Stomach smooth muscle (tissue), 2 donors: ENCODE measurements around the gene FAM20C.
A peak's percentile ranks its signal among the peaks of the same experiment; 100 is the strongest.

ENCODE experiments used
- H3K27ac ChIP-seq: one replicate; pipeline ENCODE4 v1.7.0; 2013; ENCODE audit warnings: mild to moderate bottlenecking, low read length, inconsistent platforms
- H3K27me3 ChIP-seq, 2 donors: one replicate each; pipeline ENCODE4 v1.7.0; 2013; ENCODE audit warnings: low read length in 2 of 2; ENCODE audit not compliant: insufficient read depth in 2 of 2, control insufficient read depth in 1 of 2
- H3K36me3 ChIP-seq, 2 donors: one replicate each; pipeline ENCODE4 v1.7.0; 2013; ENCODE audit warnings: low read length in 2 of 2; ENCODE audit not compliant: control insufficient read depth in 2 of 2, insufficient read depth in 2 of 2
- H3K4me1 ChIP-seq: one replicate; pipeline ENCODE4 v1.7.0; 2013; ENCODE audit warnings: low read length; ENCODE audit not compliant: control insufficient read depth, insufficient read depth
- H3K4me3 ChIP-seq, 2 donors: one replicate each; pipeline ENCODE4 v1.7.0; 2013; ENCODE audit warnings: low read length in 2 of 2
- H3K9ac ChIP-seq, 2 donors: one replicate each; pipeline ENCODE4 v1.7.0; 2013; ENCODE audit warnings: low read length in 2 of 2, mild to moderate bottlenecking in 1 of 2
- H3K9me3 ChIP-seq, 2 donors: one replicate each; pipeline ENCODE4 v1.7.0; 2013; ENCODE audit warnings: low read length in 2 of 2; ENCODE audit not compliant: control insufficient read depth in 2 of 2
- donor health status: healthy.
- donor health status: Pancreatic carcinoma.

The FAM20C gene

DNA sequence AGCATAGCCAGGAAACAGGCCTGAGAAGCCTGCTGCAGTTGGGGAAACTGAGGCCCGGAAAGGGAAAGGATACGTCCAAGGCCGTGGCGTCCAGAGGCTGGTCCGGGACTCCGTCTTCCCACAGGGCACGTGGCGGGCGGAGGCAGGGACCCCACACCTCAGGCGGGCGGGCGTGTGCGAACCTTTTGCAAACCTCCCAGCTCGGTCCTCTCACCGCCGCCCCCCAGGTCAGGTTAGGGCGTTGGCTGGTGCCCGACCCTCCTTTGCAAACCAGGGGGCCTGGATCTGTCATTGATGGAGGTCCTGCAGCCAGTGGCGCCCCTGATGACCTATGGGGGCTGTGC, 19.3 kb downstream of the FAM20C start:
- no peak overlapping the region for H3K27ac ChIP-seq
- no peaks in the 10 kb centered on the region for H3K27me3 ChIP-seq
- H3K9ac ChIP-seq, result no peak overlapping the region
- no peak overlapping the region for H3K4me3 ChIP-seq
- peaks cover 33% of the 10 kb centered on the region for H3K4me1 ChIP-seq
- peaks cover 13 to 18% of the 10 kb centered on the region in 2 donors for H3K36me3 ChIP-seq
- no peaks in the 10 kb centered on the region for H3K9me3 ChIP-seq

DNA sequence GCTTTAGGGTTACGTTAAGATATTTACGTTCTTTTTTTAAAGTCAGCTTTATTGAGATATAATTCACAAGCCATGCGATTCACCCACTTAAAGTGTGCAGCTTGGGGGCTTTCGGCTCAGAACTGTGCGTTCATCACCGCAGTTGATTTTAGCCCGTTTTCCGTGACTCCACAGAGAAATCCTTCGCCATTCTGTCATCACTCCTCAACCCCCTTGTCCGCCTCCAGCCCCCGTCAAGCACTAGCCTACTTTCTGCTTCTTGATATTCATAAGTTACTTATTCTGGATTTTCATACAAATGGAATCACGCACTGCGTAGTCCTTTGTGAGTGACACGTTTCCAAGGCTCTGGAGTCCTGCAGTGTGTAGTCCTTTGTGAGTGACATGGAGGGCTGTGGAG, 20.4 kb downstream of the FAM20C start:
- peaks cover 41% of the 10 kb centered on the region for H3K4me1 ChIP-seq
- peaks cover 13 to 18% of the 10 kb centered on the region in 2 donors for H3K36me3 ChIP-seq
- no peak overlapping the region for H3K27ac ChIP-seq
- H3K4me3 ChIP-seq, result no peak overlapping the region
- no peak overlapping the region for H3K9ac ChIP-seq
- no peaks in the 10 kb centered on the region for H3K27me3 ChIP-seq
- no peaks in the 10 kb centered on the region for H3K9me3 ChIP-seq

DNA sequence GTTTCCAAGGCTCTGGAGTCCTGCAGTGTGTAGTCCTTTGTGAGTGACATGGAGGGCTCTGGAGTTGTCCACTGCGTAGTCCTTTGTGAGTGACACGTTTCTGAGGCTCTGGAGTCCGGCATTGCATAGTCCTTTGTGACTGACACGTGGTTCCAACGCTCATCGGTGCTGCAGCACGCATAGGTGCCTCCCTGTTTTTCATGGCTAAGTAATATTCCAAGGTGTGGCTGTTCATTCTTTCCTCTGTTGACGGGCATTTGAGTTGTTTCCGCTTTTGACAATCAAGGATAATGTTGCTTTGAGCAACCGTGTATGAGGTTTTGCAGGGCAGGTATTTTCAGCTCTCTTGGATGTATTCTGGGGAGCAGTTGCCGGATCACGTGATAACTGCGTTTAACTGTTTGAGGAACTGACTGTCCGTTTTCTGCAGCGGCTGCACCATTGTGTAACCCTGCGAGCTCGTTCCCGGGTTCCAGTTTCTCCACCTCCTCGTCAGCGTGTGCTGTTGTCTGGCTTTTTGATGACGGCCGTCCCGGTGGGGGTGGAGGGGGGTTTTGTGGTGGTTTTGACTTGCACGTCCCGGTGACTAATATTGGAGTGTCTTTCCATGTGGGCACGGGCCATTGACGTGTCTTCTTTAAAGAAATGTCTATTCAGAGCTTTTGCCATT, 21.1 kb downstream of the FAM20C start:
- Histone ChIP-seq H3K27ac (no peak overlapping the region), H3K9me3 (no peaks in the 10 kb centered on the region), H3K4me3 (no peak overlapping the region), H3K36me3 (peaks cover 13% of the 10 kb centered on the region in 2 donors), H3K4me1 (peaks cover 41% of the 10 kb centered on the region), H3K27me3 (no peaks in the 10 kb centered on the region), H3K9ac (no peak overlapping the region)

DNA sequence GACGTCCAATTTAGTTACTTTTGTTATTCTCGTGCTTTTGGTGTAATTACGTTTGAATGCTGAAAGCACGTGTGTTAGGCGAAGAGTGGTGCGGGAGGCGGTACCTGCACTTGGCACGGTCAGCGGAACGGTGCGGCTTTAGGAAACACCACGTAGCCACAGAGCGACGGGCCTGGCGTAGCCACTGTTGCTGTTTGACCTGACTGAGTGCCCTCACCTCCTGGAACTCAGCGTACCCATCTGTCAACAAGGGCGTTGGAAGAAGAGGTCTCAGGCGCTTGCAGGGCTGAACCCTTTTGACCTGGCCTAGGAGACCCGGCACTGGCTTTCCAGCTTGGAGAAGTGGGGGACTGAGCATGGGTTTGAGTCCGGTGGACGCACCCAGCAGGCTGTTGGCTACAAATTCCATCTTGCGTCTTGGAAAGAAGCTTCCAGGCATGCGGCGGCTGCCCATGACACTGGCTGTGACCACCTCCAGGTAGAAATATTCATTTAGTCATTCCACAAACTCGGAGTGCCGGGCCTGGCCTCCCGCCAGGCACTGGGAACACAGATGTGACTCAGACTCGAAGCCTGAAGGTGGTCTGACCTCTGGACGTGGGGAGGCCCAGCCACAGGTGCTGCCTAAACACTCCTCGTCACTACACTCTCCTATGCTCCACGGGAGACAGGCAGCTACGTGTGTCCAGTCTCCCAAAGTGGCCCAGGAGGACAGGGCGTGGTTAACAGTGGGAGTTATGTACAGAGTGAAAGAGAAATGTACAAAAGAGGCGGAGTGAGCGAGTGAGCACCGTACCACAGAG, 22.2 kb downstream of the FAM20C start:
- H3K36me3 ChIP-seq, result peaks cover 2 to 4% of the 10 kb centered on the region in 2 donors
- peaks cover 47% of the 10 kb centered on the region for H3K4me1 ChIP-seq
- H3K4me3 ChIP-seq, result peak overlapping the region; percentile 35 to 46
- H3K9ac ChIP-seq, result peak overlapping the region in 1 of 2 donors; percentile 32
- no peaks in the 10 kb centered on the region for H3K9me3 ChIP-seq
- H3K27ac ChIP-seq, result peak overlapping the region; percentile 62
- H3K27me3 ChIP-seq, result no peaks in the 10 kb centered on the region

DNA sequence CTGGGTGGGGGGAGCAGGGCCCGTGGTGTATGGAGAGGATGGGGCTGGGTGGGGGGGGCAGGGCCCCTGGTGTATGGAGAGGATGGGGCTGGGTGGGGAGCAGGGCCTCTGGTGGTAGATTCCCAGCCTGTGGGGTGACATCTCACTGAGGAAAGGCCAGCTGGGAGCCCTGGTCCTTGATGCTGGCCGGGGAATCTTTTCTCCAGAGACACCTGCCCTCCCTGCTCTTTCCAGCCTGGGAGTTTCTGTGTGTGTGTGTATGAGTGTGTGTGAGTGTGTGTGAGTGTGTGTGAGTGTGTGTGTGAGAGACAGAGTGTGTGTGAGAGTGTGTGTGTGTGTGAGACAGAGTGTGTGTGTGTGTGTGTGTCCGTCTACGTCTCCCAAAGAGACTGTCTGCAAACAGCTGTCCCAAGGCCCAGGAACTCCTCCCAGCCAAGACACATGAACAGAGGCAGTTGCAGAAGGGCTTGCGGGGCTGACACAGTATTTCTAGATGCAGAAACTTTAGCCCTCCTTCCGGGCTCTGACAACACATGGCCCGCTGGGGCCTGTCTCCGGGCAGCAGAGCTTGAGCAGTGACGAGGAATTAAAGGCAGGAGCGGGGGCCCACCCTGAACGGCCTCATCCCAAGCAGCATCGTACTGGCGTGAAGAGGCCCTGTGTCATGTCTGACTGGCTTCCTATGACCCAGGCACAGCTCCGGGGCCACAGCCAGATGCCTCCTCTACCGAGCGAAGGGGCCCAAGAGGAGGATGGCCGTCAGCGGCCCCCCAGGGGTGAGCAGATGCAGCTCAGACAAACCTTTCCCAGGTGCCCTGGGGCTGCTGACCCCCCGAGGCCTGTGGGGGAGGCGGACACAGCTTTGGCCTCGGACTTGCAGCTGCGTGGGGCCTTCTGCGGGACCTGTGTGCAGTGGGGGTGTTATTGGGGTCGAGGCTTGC, 24.3 kb downstream of the FAM20C start:
- H3K27me3 ChIP-seq, result no peaks in the 10 kb centered on the region
- peak overlapping the region in 1 of 2 donors; percentile 47 for H3K4me3 ChIP-seq
- peak overlapping the region; percentile 62 for H3K27ac ChIP-seq
- no peaks in the 10 kb centered on the region for H3K9me3 ChIP-seq
- peaks cover 56% of the 10 kb centered on the region for H3K4me1 ChIP-seq
- peaks cover 0 to 4% of the 10 kb centered on the region in 2 donors for H3K36me3 ChIP-seq
- no peak overlapping the region for H3K9ac ChIP-seq

DNA sequence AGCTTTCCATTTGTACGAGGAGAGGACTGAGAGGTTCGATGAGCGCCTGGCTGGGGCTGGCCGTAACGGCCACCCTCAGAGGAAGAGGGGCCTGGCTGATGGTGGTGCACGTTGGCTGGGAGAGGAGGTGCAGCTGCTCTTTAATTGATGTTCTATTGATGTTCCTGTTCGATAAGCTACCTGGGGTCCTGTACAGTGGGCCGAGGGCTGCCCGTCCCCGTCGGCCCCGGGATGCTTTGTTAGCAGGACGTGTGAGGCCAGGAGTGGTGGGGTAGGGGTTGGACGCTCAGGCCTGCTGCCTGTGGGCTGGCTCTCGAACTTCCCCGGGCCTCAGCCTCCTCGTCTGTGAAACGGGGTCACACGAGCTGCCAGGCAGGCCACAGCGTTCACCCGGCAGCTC, 25.4 kb downstream of the FAM20C start:
- no peak overlapping the region for H3K4me3 ChIP-seq
- H3K27ac ChIP-seq, result no peak overlapping the region
- no peaks in the 10 kb centered on the region for H3K9me3 ChIP-seq
- H3K4me1 ChIP-seq, result peaks cover 64% of the 10 kb centered on the region
- H3K36me3 ChIP-seq, result peaks cover 0 to 4% of the 10 kb centered on the region in 2 donors
- no peak overlapping the region for H3K9ac ChIP-seq
- H3K27me3 ChIP-seq, result no peaks in the 10 kb centered on the region

DNA sequence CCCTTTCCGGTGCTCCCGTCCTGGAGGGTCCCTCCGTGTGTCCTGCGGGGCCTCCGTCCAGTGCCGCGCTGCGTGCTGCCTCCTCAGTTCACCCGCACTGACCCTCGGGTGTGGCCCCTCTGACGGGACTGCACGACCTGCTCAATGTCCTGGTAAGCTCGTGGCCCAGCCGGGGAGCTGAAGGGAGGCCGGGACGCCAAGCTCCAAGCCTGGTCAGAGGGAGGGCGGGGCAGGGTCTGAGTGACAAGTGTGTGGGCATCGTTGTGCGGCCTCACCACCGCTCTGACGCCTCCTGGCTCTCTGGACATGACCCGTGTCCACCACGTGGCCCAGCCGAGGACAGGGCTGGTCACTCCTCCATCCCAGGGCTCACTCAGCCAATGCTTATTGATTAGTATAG, 25.9 kb downstream of the FAM20C start:
- Histone ChIP-seq H3K9me3 (no peaks in the 10 kb centered on the region), H3K27ac (no peak overlapping the region), H3K9ac (no peak overlapping the region), H3K4me1 (peaks cover 68% of the 10 kb centered on the region), H3K27me3 (no peaks in the 10 kb centered on the region), H3K36me3 (peaks cover 0 to under 1% of the 10 kb centered on the region in 2 donors), H3K4me3 (no peak overlapping the region)

DNA sequence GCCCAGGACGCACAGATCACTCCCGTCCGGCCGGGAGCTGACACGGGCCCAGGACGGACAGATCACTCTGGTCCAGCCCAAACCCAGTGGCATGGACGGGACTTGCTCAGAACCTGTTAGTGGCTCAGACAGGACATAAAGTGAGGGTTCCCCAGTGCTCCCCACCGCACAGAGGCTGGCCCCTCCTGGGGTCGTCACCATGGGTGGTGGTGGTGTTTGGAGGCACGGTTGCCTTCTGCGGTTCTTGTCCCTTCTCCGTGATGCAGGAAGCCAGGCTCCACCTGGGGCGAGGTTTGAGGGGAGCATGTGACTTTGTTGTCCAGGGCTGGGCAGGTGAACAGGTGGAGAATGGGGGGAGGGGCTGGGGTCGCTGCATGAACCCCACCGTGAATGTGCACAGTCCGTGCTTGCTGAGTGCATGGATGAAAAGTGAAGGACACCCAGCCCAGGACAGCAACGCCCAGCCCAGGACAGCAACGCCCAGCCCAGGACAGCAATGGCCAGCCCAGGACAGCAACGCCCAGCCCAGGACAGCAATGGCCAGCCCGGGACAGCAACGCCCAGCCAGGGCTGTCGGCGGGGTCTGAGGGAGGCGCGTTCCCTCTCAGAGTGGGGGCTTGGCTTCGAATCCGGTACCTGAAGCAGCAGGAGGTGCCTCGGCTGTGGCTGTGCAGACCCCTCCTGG, 26.7 kb downstream of the FAM20C start:
- Histone ChIP-seq H3K4me1 (peaks cover 71% of the 10 kb centered on the region), H3K4me3 (no peak overlapping the region), H3K36me3 (no peaks in the 10 kb centered on the region), H3K27ac (peak overlapping the region; percentile 31), H3K27me3 (no peaks in the 10 kb centered on the region), H3K9me3 (no peaks in the 10 kb centered on the region), H3K9ac (no peak overlapping the region)

DNA sequence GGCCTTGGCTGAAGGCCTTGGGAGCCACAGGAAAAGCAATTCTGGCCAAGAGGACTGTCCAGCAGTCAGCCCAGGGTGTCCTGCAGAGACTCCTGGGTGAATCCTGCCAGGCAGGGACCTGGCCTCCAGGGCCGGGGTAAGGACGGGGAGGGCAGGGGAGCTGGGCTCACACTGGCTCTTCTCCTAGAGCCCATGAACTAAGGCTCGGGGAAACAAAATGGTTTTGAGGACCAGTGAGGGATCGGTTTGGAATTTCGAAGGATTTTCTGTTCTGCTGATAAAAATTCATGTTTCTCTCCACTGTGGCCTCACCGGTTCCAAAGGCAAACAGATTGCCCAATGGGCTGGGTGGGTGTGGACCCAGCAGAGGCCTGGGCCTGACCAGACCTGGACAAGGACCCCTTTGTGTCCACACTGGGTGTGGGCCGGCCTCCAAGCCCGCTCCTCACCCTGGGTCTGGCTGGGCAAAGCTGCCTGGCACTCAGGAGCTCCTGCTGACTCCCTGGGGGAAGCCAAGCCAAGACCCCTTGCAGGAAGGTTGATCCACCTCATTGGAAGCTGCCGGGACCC, 27.3 kb downstream of the FAM20C start:
- Histone ChIP-seq H3K27ac (peak overlapping the region; percentile 31), H3K36me3 (no peaks in the 10 kb centered on the region), H3K4me3 (no peak overlapping the region), H3K9me3 (no peaks in the 10 kb centered on the region), H3K27me3 (no peaks in the 10 kb centered on the region), H3K4me1 (peaks cover 66% of the 10 kb centered on the region), H3K9ac (no peak overlapping the region)
